Cardiac septum (tissue), 1 donor: Measurements from ENCODE around the gene ITGA2. TPM values are rescaled to one million over a fixed set of nuclear protein-coding genes. Genes with fewer than 3 reads are reported as not detected.
A peak's percentile ranks its signal among the peaks of the same experiment; 100 is the strongest.
"Not testable (repeated sequence)": the region's sequence is repeated elsewhere in the genome, so short reads cannot be mapped to it uniquely, and the experiment has no call there.

Experiments
- DNase-seq: peaks from one replicate; pipeline ENCODE4 v3.0.0-alpha.2; 2020; ENCODE audit warnings: low spot score
- intact Hi-C: fragments of 100-400 bp; cut with DNase I; formaldehyde crosslinking; loops from one replicate; pipeline ENCODE4 v1.14.0; 2022
- long read RNA-seq: library from polyadenylated mRNA; unstranded; transcript quantifications from one replicate; pipeline ENCODE4 v2.0.0, GENCODE V29; 2021
- total RNA-seq: library from RNA; stranded (reverse); fragmentation: NEBNext Ultra II Directional; extraction: Animal tissue kit (Norgen Biotek cat#: 25700); gene quantifications from one replicate; pipeline ENCODE4 v1.2.1, GENCODE V29; 2021
- donor health status: DM: no; HTN: no; CAD: no.

The ITGA2 gene
- total RNA-seq: 1.4 TPM
- long read RNA-seq, partial matches to known transcripts: 0 of 1 reads
- long read RNA-seq, other reads (novel, unspliced or antisense): 1 of 1 reads

DNA sequence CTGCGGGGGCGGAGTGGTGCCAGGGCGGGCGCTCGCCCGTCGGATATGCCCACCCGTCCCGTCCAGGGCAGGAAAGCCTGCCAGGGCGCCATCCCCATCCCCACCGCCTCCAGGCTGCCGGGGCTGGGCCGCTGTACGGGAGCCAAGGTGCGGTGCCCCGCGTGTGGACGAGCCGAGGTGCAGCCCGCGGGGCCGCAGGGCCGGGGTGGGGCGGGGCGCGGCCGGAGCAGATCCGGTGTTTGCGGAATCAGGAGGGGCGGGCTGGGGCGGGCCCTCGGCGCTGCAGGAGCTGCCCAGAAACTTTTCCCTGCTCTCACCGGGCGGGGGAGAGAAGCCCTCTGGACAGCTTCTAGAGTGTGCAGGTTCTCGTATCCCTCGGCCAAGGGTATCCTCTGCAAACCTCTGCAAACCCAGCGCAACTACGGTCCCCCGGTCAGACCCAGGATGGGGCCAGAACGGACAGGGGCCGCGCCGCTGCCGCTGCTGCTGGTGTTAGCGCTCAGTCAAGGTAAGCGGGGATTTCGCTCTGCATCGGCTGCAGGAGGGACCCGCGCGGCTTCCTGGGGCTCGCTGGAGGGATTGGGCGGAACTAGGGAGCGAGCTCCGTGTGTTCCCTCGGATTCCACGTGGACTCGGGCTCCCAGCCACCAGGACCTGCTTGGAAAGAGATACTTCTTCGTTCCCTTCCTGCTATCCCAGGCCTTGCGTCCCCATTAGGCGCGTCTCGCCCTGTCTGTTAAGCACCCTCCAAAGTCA, at the start of gene ITGA2:
Gene ITGA2, plus strand, starts transcription at position 328 of the 756 bp plus-strand sequence. Its CDS starts 117 bp downstream, at position 445.
- peak; percentile 78 for DNase-seq
- intact Hi-C loops: loop anchor here (5.0 kb wide), 2 partner anchors 37 to 38 kb away; no protein-coding TSS in a partner anchor

DNA sequence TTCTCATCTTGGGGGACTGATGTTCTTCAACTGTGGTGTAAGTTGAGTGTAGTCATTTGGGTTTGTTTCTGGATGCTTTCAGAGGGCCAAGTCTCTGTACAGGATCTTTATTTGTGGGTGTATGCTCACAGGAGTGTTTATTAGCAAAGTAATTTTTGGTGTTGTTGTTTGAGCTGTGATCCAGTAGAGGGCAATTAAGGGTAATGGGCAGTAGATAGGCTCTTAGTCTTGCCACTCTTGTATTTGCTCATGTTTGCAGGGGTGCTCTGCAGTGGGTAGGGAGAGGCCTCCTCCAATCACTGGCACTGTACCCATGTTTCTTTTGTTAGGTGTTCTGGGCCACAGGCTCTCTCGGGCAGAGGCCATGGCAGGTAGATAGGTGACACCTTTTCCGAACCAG, 45.9 kb upstream of the ITGA2 start:
- intact Hi-C loops: no loop called here
- no peak for DNase-seq

DNA sequence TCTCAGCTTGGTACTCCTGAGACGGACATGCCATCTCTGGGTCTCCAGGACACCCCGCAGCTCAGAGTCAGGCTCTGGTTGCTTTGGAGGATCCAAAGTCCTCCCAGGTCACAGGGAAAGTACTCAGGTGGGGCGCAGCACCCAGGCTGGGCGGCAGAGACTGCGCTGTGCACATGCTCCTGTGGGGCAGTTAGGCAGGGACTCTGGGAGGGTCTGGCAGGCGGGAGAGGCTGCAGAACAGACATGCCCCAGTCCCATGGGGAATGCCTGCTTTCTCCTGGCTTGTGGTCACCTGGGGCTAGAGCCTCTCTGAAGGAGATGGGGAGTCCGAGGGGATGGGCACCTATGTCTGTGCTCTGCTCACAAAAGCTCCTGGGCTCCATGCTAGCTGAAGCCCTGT, 45.3 kb upstream of the ITGA2 start:
- intact Hi-C loops: no loop called here
- DNase-seq: no peak

DNA sequence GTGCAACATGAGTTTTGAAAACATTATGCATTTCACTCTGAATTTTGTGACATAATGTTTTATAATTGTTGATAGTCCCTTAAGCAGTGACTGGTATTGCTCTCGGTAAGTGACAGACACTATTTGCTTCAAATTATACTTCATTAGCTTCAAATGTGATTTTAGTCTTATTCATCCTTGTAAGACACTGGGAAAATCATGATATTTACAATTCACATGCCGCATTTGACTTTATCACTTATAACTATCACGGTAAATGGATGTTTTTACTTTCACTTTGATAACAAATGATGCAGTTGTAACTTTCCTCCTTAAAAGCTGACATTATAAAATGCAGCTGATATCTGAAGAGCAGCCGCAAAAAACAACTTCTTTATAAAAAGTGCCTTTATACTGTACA, 44.1 kb upstream of the ITGA2 start:
- intact Hi-C loops: no loop called here
- no peak for DNase-seq

DNA sequence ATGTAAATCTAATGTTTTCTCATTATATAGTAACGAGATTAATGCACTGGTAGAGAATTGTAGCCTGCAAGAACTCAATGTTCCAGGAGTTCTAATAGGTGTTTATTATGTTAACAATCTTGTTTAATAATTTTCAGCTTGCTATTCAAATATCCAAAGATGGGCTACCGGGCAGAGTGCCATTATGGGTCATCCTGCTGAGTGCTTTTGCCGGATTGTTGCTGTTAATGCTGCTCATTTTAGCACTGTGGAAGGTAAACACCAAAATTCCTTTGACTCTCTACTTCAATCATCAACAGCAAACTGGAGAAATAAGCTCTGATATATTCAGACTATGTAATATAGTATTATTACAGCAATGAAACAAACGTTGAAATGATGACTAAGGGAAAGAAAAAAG, 41.9 kb upstream of the ITGA2 start:
- DNase-seq: no peak
- intact Hi-C loops: no loop called here

DNA sequence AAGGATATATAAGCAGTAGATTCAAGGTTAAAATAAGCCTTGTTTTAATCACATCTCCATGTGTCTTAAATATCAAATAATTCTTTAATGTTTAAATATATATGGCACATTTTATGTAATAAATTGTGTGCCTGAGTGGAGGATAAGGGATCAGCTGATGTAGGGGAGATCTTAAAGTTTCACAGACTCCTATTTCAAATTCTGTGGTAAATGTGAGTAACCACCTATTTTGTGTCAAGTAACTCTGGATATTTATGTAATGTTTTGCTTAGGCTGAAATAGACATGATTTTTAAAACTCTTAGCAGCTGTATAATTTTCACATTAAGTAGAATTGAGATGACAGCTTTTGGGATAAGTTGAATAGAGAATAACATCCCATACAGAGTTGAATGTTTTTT, 41.3 kb upstream of the ITGA2 start:
- intact Hi-C loops: no loop called here
- DNase-seq: no peak

DNA sequence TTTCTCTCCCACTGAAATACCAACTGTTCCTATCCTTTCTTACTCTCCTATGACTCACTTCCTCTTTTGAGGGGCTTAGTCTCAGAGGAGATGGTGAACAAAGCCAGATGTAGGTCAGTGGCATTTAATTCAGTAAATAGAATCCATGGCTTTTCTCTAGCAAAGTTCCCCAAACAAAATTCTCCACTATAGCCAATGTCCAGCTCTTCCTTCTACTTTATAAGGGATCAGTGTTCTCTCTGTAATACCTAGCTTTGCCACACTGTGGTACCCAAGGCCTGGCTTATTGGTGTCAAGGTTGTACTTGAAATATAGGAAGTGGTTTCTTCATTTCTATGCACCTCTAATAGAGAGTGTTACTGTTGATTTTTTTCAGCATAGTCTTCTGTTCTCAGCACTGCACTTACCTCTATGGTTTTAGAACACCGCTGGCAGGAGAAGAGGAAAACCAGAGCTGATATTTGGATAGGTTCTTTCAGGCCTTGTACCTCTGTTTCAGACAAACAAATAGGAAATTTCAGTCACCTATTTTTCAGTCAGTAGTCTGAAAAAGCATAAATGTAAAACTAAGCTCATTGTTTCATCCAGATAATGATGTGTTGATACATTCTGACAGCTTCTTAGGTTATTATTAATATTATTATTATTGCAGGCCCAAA, 40.6 kb upstream of the ITGA2 start:
- no peak for DNase-seq
- intact Hi-C loops: no loop called here

DNA sequence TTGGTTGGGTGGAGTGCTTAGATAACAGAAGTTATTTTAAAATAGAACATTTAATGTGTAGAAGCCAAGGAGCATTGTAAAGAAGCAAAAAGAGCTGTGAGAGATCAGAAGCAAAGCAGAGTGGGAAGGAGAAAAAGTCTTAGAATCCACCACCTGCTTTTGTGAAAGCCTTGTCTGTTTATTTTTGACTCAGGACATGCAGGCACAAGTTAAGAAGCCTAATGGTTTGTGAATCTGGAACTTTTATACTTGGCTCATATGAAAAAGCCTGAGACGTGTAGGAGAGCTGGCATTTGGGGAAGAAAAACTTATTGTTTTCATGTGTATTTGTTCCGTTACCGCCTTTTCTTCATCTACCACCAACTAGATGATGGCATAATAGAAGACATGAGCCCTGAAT, 38.5 kb upstream of the ITGA2 start:
- DNase-seq: no peak
- intact Hi-C loops: loop anchor here (5.0 kb wide), 1 partner anchor 37 kb away; the partner anchor contains the start of gene ITGA2

DNA sequence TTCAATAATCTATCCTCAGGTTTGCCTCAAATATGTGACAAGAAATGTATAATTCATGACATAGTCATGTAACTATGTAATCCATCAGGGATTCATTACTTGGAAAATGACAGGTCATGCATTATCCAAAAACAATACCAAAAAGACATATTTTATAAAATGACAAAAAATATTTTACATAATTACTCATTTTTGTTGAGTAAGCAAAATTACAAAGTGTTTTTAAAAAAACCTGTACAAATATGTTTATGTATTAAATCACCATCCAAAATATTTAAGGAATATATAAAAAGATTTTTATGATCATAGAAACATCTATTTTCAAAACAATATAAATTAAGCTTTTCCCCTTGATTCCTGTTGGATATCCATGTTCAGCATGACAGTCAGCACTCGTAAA, 36.7 kb upstream of the ITGA2 start:
- no peak for DNase-seq
- intact Hi-C loops: loop anchor here (5.0 kb wide), 1 partner anchor 35 kb away; the partner anchor contains the start of gene ITGA2

DNA sequence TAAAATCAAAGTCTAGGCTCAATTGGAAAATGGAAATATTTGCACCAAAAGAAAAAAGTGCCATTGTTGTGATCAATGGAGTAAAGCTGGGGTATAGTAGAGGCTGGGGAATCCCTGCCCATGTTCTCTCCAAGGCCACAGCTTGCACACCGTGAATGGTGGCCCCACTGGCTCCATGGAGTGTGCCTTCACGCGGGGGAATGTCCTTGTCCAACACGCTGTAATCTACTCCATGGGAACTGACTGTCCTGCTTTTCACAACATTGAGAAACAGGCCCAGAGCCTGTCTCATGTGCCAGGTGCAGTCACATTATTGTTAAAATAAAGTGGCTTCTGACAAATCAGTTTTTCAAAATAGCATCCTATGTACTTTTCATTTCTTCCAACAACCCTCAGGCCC, 33.1 kb upstream of the ITGA2 start:
- intact Hi-C loops: no loop called here
- no peak for DNase-seq

DNA sequence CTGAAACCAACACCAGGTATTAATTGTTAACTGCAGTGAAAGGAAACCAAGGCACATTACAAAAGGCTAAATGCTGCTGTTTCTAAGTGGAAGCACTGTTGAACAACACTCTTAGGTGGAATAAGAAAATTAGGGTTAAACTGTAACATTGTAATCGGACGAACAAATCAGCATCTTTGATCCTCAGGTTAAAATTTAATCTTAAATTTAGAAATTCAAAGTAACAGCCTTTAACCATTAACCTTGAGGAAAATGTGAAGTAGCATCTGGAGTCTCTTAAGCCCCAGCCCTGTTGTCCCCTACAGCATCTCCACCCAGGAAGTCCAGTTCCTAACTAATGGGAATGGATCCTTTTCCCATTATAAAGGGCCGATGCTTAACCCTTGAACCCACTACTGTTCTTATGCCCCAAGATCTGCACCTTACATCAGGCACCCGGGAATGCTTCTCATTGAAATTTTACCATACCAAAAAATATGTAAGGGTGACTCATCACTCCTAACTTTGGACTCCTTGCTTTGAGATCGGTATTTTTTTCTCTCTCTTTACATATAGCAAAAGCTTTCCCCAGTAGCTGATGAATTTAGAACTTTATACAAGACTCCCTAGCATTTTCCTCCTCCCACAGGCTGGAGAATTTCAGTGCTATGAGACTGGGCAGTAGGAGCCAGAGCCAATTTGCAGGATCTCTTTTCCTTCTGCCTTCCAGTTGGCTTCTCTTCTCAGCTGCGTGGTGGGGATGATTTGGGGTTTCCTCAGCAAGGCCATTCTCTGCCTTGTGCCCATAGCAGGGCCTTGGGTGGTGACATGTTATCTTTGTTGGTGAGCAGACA, 32.0 kb upstream of the ITGA2 start:
- intact Hi-C loops: no loop called here
- DNase-seq: no peak

DNA sequence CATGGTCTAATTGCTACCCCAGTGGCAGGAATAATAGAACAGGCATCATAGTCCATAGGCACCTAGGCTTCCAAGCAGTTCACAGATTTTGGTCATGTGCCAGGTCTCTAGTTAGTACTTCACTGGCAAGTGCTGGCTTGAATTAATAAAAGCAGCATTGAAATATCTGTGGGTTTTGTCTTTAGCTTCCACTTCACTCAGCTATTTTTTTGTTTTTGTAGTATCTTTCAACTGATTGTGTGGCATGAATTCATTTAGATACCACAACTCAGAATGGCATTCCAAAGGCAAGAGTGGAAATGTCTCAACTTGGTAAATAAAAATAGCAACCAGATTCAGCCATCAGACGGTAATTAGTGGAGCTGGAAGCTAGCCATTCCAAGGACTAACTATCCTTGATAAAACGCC, 27.9 kb upstream of the ITGA2 start:
- no peak for DNase-seq
- intact Hi-C loops: no loop called here

DNA sequence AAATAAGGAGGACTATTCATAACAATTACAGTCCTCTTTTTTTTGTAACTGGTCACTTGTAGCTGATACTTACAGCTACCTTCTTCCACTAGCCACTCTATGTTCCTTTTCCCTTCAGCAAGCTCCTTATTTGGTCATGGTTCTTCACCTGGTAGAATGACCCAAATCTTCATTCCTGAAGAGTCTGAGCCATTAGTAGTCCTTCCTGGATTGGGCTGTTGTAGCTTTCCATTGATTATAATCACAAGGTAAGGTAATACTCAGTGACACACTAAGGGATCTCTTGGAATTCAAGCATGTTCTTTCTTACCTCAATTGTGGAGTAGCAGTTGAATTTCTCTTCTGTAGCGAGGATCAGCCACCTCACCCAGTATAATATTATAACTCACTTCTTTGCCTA, 25.5 kb upstream of the ITGA2 start:
- intact Hi-C loops: no loop called here

DNA sequence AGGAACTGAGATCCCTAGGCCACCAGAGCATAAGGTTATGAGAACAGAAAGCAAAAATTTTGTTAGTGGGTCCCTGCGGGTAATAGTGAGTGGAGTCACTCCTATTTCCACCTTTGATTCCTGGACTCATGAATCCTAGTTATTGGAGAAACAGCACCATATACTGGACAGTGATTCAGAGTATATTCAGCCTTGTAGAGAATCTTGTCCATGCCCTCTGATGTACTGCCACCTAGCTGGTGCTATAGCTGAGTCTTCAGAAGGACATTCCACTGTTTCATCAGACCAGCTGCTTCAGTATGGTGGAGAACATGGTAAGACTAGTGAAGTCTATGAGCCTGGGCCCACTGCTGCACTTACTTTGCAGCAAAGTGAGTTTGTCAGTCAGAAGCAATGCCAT, 25.0 kb upstream of the ITGA2 start:
- DNase-seq: no peak
- intact Hi-C loops: no loop called here

More for the DNA sequence above, 25.5 kb upstream of the ITGA2 start:
- DNase-seq: no peak

DNA sequence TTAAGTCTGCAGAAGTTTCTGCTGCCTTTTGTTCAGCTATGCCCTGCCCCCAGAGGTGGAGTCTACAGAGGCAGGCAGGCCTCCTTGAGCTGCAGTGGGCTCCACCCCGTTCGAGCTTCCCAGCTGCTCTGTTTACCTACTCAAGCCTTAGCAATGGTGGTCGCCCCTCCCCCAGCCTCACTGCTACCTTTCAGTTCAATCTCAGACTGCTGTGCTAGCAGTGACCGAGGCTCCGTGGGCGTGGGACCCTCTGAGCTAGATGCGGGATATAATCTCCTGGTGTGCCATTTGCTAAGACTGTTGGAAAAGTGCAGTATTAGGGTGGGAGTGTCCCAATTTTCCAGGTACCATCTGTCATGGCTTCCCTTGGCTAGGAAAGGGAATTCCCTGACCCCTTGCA, 13.0 kb upstream of the ITGA2 start:
- DNase-seq, intact Hi-C loops: not testable (repeated sequence)

DNA sequence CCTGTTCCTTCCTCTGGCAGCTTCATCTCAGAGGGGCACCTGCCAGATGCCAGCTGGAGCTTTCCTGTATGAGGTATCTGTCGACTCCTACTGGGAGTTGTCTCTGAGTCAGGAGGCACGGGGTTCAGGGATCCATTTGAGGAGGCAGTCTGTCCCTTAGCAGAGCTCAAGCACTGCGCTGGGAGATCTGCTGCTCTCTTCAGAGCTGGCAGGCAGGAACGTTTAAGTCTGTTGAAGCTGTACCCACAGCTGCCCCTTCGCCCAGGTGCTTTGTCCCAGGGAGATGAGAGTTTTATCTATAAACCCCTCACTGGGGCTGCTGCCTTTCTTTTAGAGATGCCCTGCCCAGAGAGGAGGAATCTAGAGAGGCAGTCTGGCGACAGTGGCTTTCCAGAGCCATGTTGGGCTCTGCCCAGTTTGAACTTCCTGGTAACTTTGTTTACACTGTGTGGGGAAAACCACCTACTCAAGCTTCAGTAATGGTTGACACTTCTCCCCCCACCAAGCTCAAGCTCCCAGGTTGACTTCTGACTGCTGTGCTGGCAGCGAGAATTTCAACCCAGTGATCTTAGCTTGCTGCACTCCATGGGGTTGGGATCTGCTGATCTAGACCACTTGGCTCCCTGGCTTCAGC, 11.8 kb upstream of the ITGA2 start:
- no peak for DNase-seq
- intact Hi-C loops: no loop called here

DNA sequence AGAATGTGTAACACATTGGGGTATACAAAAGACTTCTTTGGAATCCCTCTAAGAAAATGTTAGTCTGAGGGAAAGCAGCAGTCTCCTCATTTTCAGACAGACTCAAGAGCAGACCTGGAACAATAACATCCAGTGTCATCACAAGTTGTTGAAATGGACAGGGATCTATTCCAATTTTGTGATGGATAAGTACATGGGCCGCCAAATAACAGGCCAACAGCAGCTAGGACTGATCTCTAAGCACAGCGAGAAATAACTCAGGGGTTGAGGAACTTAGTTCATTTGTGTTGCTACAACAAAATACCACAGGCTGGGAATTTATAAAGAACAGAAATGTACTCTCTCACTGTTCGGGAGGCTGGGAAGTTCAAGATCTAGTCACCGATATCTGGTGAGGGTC, 7.6 kb upstream of the ITGA2 start:
- intact Hi-C loops: no loop called here

DNA sequence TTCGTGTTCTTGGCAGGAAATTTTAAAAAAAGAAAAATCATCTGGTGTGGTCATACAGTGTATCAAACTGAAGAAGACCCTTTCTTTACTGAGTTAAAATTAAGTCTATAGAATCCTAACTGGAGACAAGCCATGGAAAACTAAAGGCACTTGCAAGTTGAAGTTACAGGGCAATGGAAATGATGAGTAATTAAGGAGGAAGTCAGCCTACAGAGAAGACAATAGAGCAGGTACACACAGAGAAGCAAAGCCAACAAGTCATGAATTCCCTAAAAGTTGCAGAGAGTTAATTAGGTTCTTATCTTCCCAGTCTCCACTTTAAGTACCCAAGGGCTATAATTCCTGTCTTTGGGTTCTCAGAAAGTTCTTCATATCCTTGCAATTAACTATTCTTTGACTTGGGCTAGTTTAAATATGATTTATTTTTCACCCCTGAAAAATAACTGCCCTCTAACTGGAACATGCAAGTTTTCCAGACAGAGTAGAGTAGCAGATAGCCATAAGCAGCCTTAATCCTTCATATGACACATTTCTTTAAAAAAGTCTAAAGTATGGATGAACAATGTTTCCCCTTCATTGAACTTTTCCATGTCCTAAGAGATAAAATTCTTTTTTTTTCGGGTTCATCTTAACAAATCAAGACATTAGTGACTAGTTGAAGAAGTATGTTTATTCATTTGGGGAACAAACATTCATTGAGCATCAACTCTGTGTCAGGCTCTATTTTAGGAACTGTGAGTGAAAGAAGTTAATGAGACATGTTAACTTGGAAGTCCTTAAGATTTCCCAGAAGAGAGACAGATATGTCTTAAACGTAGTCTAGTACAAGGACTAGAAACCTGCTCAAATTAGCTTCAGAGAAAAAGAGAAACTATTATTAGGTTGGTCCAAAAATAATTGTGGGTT, 5.2 kb upstream of the ITGA2 start:
- intact Hi-C loops: no loop called here
- no peak for DNase-seq

More for the DNA sequence above, 7.6 kb upstream of the ITGA2 start:
- DNase-seq: no peak

DNA sequence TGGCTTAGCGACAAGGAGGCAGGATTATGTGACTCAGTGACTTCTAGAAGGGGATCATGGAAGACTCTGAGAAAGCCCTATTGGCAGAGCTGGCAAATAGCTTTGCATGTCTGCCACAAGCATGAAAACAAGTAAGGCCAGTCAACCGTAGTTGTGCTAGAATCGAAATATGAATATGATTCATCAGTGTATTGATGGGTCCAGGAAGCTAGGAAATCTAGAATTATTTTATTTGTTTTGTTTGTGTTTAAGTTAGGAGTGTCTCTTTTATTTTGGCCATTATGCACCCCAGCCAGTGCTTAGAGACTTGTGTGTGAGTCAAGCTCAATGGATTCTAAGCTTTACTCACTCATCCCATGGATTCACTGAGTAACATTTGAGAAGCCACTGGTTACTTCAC, 3.8 kb upstream of the ITGA2 start:
- no peak for DNase-seq
- intact Hi-C loops: loop anchor here (5.0 kb wide), 2 partner anchors 33 to 42 kb away; no protein-coding TSS in a partner anchor
